ENCODE data around the gene C3orf20.

Gene C3orf20

GRCh38 chr3:14821151-14821550, 146.2 kb downstream of the C3orf20 start:
- no peak for DNase-seq

DNA sequence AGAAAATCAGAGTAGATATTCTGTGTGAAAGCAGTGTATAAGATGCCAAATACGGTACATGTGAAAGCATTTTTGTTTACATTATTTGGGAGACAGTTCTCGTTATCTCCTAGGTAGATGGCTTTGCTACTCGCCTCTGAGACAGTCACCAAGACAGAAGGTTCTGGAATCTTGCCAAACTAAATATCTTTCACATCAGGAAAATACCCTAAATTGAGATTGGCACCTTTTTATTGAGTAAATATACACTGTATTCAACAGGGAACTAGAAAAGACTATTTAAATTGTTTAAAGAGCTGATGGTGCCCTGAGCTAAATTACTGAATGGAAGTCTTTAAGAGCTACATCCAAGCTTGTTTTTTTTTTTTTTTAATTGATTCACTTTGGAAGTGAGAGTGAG, 147.2 kb downstream of the C3orf20 start:
- DNase-seq: no peak

Data from activated CD4-positive, alpha-beta T cell treated with anti-CD3 and anti-CD28 coated beads, Interleukin-10, Interleukin-2, amounts not matched to agents 100 ng/mL and 50 ng/mL, durations not matched to agents 16 hours and 8 hours (primary cell).